Lower leg skin (tissue), 3 donors: ENCODE results near the gene CRTC3.

ENCODE experiments used
- CTCF ChIP-seq, 3 donors: fragments of 450-650 bp; IDR thresholded peaks; one replicate each; pipeline ENCODE4 v1.5.1; 2016; ENCODE audit warnings: antibody characterized with exemption in 3 of 3, mild to moderate bottlenecking in 3 of 3, moderate library complexity in 2 of 3
- POLR2A ChIP-seq, 2 donors: fragments of 450-650 bp; IDR thresholded peaks; one replicate each; pipeline ENCODE4 v1.6.1; 2016 to 2017; ENCODE audit warnings: antibody characterized with exemption in 2 of 2, mild to moderate bottlenecking in 1 of 2, moderate library complexity in 1 of 2

GRCh38 chr15:90512981-90513380 is 16.7 kb upstream of the CRTC3 start:
- TF ChIP-seq CTCF (IDR thresholded peaks at IDR 0.05) = no peak
- TF ChIP-seq POLR2A (IDR thresholded peaks at IDR 0.05) = no peak
